ENCODE results near the gene METRNL. TPM values are rescaled to one million over a fixed set of nuclear protein-coding genes. Genes with fewer than 3 reads are reported as not detected.

Gene METRNL
- total RNA-seq, 1 donor from 2014 or later = 47.1 TPM

GRCh38 chr17:83056583-83057396 is 22.6 kb upstream of the METRNL start:
- Mint-ChIP-seq H3K4me3 (ENCODE audit: unreplicated experiment) (no peak overlapping the region), H3K27me3 (ENCODE audit: unreplicated experiment) (no peaks in the 10 kb centered on the region), H3K9me3 (ENCODE audit: unreplicated experiment) (peaks cover 4% of the 10 kb centered on the region), H3K36me3 (ENCODE audit: unreplicated experiment) (no peaks in the 10 kb centered on the region), H3K4me1 (ENCODE audit: low read depth, unreplicated experiment) (peaks cover 4% of the 10 kb centered on the region), H3K27ac (ENCODE audit: unreplicated experiment) (no peak overlapping the region)
- DNase-seq = peak; percentile 13
- TF ChIP-seq CTCF (IDR thresholded peaks at IDR 0.05; ENCODE audit: partially characterized antibody, unreplicated experiment) = no peak

- Mint-ChIP-seq H3K27me3 (ENCODE audit: unreplicated experiment) (no peaks in the 10 kb centered on the region), H3K9me3 (ENCODE audit: unreplicated experiment) (peaks cover 4% of the 10 kb centered on the region), H3K36me3 (ENCODE audit: unreplicated experiment) (no peaks in the 10 kb centered on the region), H3K4me1 (ENCODE audit: low read depth, unreplicated experiment) (peaks cover 4% of the 10 kb centered on the region), H3K27ac (ENCODE audit: unreplicated experiment) (no peak overlapping the region), H3K4me3 (ENCODE audit: unreplicated experiment) (no peak overlapping the region)
- no peak for DNase-seq
- TF ChIP-seq CTCF (IDR thresholded peaks at IDR 0.05; ENCODE audit: partially characterized antibody, unreplicated experiment) = no peak
Observed at GRCh38 chr17:83057397-83057761, 22.0 kb upstream of the METRNL start.

- Mint-ChIP-seq H3K9me3 (ENCODE audit: unreplicated experiment) (peaks cover 4% of the 10 kb centered on the region), H3K36me3 (ENCODE audit: unreplicated experiment) (no peaks in the 10 kb centered on the region), H3K27ac (ENCODE audit: unreplicated experiment) (no peak overlapping the region), H3K4me3 (ENCODE audit: unreplicated experiment) (no peak overlapping the region), H3K4me1 (ENCODE audit: low read depth, unreplicated experiment) (peaks cover 4% of the 10 kb centered on the region), H3K27me3 (ENCODE audit: unreplicated experiment) (no peaks in the 10 kb centered on the region)
- no peak for TF ChIP-seq CTCF (IDR thresholded peaks at IDR 0.05; ENCODE audit: partially characterized antibody, unreplicated experiment)
- DNase-seq = no peak
Observed at GRCh38 chr17:83057793-83058265, 21.6 kb upstream of the METRNL start.

GRCh38 chr17:83058266-83058798 is 21.1 kb upstream of the METRNL start:
- Mint-ChIP-seq H3K36me3 (ENCODE audit: unreplicated experiment) (no peaks in the 10 kb centered on the region), H3K4me1 (ENCODE audit: low read depth, unreplicated experiment) (peaks cover 4% of the 10 kb centered on the region), H3K4me3 (ENCODE audit: unreplicated experiment) (no peak overlapping the region), H3K9me3 (ENCODE audit: unreplicated experiment) (peaks cover 4% of the 10 kb centered on the region), H3K27me3 (ENCODE audit: unreplicated experiment) (no peaks in the 10 kb centered on the region), H3K27ac (ENCODE audit: unreplicated experiment) (no peak overlapping the region)
- TF ChIP-seq CTCF (IDR thresholded peaks at IDR 0.05; ENCODE audit: partially characterized antibody, unreplicated experiment) = no peak
- peak; percentile 15 for DNase-seq

GRCh38 chr17:83061586-83061985 is 17.8 kb upstream of the METRNL start:
- peaks cover 2% of the 10 kb centered on the region for H3K4me1 Mint-ChIP-seq (ENCODE audit: low read depth, unreplicated experiment)
- H3K9me3 Mint-ChIP-seq (ENCODE audit: unreplicated experiment) = peaks cover 3% of the 10 kb centered on the region
- no peak for TF ChIP-seq CTCF (IDR thresholded peaks at IDR 0.05; ENCODE audit: partially characterized antibody, unreplicated experiment)
- DNase-seq = no peak
- H3K27ac Mint-ChIP-seq (ENCODE audit: unreplicated experiment) = no peak overlapping the region
- H3K27me3 Mint-ChIP-seq (ENCODE audit: unreplicated experiment) = no peaks in the 10 kb centered on the region
- H3K36me3 Mint-ChIP-seq (ENCODE audit: unreplicated experiment) = no peaks in the 10 kb centered on the region
- no peak overlapping the region for H3K4me3 Mint-ChIP-seq (ENCODE audit: unreplicated experiment)

Measured in glutamatergic neuron (in vitro differentiated cells).